ENCODE measurements around the gene UBALD2. TPM values are rescaled to one million over a fixed set of nuclear protein-coding genes. Genes with fewer than 3 reads are reported as not detected.

Gene UBALD2
- total RNA-seq, 1 experiment from 2014 or later = 109 TPM

DNA sequence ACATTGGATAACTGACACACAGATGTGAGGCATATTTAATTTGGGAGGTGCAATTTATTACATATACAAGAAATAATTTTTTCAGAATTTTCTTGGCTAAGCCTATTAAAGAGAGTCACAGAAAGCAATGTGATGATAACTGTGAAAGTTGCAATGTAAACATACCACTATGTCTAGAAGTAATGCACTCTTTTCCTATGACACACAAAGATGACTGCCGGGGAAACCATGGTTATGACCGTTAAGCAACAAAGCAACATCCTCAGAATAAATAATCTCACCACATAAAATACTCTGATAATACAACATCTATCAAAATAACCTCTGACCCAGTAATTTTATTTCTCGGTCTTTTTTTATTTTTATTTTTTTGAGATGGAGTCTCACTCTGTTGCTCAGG lies 53.4 kb downstream of the UBALD2 start:
- Mint-ChIP-seq H3K27me3 (ENCODE audit: insufficient read depth, unreplicated experiment) (no peaks in the 10 kb centered on the region), H3K4me3 (ENCODE audit: unreplicated experiment) (no peak overlapping the region), H3K4me1 (ENCODE audit: insufficient read depth, unreplicated experiment) (no peaks in the 10 kb centered on the region), H3K36me3 (ENCODE audit: insufficient read depth, unreplicated experiment) (peaks cover 52% of the 10 kb centered on the region), H3K27ac (ENCODE audit: low read depth, unreplicated experiment) (no peak overlapping the region), H3K9me3 (ENCODE audit: unreplicated experiment) (no peaks in the 10 kb centered on the region)
- TF ChIP-seq, protein P1, sequence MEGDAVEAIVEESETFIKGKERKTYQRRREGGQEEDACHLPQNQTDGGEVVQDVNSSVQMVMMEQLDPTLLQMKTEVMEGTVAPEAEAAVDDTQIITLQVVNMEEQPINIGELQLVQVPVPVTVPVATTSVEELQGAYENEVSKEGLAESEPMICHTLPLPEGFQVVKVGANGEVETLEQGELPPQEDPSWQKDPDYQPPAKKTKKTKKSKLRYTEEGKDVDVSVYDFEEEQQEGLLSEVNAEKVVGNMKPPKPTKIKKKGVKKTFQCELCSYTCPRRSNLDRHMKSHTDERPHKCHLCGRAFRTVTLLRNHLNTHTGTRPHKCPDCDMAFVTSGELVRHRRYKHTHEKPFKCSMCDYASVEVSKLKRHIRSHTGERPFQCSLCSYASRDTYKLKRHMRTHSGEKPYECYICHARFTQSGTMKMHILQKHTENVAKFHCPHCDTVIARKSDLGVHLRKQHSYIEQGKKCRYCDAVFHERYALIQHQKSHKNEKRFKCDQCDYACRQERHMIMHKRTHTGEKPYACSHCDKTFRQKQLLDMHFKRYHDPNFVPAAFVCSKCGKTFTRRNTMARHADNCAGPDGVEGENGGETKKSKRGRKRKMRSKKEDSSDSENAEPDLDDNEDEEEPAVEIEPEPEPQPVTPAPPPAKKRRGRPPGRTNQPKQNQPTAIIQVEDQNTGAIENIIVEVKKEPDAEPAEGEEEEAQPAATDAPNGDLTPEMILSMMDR (IDR thresholded peaks at IDR 0.05; ENCODE audit: unreplicated experiment) = no peak
- intact Hi-C loops (cut with micrococcal nuclease) = no loop called here
- no peak for DNase-seq (ENCODE audit: unreplicated experiment)
- ChIA-PET CTCF (interaction anchor here (1.2 kb wide), 1 partner anchor 20 kb away, joined by 3 read pairs; no protein-coding TSS in a partner anchor), POLR2A (interaction anchor here (1.6 kb wide), 1 partner anchor 13 kb away, joined by 4 read pairs; no protein-coding TSS in a partner anchor)
- no TSS peak for BruUV-seq (replicated peaks)

Other genes with a start within 250 kb of the UBALD2 start
- 7.7 and 8.1 TPM in 2 replicates for gene EVPL, start 238.0 kb upstream of the UBALD2 start, total RNA-seq (2022)
- 80.8 and 106 TPM in 2 replicates for gene SRP68, start 192.8 kb upstream of the UBALD2 start, total RNA-seq (2022)
- 0.37 TPM in 1 of 2 replicates, not detected in the other for gene GALR2, start 190.6 kb upstream of the UBALD2 start, total RNA-seq (2022)
- not detected in 2 replicates for gene ZACN, start 186.2 kb upstream of the UBALD2 start, total RNA-seq (2022)
- gene EXOC7, start 161.6 kb upstream of the UBALD2 start, total RNA-seq (2022) = 80.8 and 106 TPM in 2 replicates
- not detected in 2 replicates for gene FOXJ1, start 124.1 kb upstream of the UBALD2 start, total RNA-seq (2022)
- 0.17 and 0.44 TPM in 2 replicates for gene RNF157, start 24.9 kb upstream of the UBALD2 start, total RNA-seq (2022)
- 0.56 and 3.2 TPM in 2 replicates for gene QRICH2, start 42.9 kb downstream of the UBALD2 start, total RNA-seq (2022)
- gene PRPSAP1, start 88.6 kb downstream of the UBALD2 start, total RNA-seq (2022) = 25.9 and 42.3 TPM in 2 replicates
- gene SPHK1, start 119.3 kb downstream of the UBALD2 start, total RNA-seq (2022) = 7.1 and 12.6 TPM in 2 replicates
- 16.2 and 19.5 TPM in 2 replicates for gene UBE2O, start 187.8 kb downstream of the UBALD2 start, total RNA-seq (2022)
- gene AANAT, start 202.3 kb downstream of the UBALD2 start, total RNA-seq (2022) = not detected in 2 replicates
- 17.5 and 33.4 TPM in 2 replicates for gene RHBDF2, start 236.1 kb downstream of the UBALD2 start, total RNA-seq (2022)